ENCODE measurements around the gene TBXAS1.

- no peak for TF ChIP-seq POLR2A (IDR thresholded peaks at IDR 0.05)
- TF ChIP-seq CTCF (IDR thresholded peaks at IDR 0.05 in 4 of 5, conservative IDR thresholded peaks at IDR 0.05 in 1 of 5) = no peak
Observed at GRCh38 chr7:139966949-139967348, 137.9 kb downstream of the TBXAS1 start.

Measured in gastrocnemius medialis (tissue), 4 donors.